ENCODE measurements around the gene SLC17A2. TPM values are rescaled to one million over a fixed set of nuclear protein-coding genes. Genes with fewer than 3 reads are reported as not detected.

Gene SLC17A2
- total and polyA plus RNA-seq, 2 of the 13 experiments (the other 11 are each of a cell fraction or from before 2014, with no cell fraction given), result 11.2 to 32.4 TPM

GRCh38 chr6:25907475-25908014, 22.9 kb downstream of the SLC17A2 start (continued):
- TF ChIP-seq ZNF609 (CRISPR knock-in tag; IDR thresholded peaks at IDR 0.05; ENCODE audit: borderline replicate concordance) (peak; percentile 93), TEAD2 (CRISPR knock-in tag; IDR thresholded peaks at IDR 0.05) (no peak), CSRNP2 (CRISPR knock-in tag; conservative IDR thresholded peaks at IDR 0.05; ENCODE audit: low read depth) (no peak), ZNF572 (CRISPR knock-in tag; IDR thresholded peaks at IDR 0.05) (no peak), PATZ1 (CRISPR knock-in tag; IDR thresholded peaks at IDR 0.05) (peak; percentile 33; the same call in 1 of the 2 replicates), ZNF660 (CRISPR knock-in tag; IDR thresholded peaks at IDR 0.05; ENCODE audit: borderline replicate concordance, low read depth) (no peak), ZNF577 (CRISPR knock-in tag; IDR thresholded peaks at IDR 0.05; ENCODE audit: borderline replicate concordance, low read depth) (no peak), NKX3-1 (CRISPR knock-in tag; IDR thresholded peaks at IDR 0.05) (peak; percentile 90), FOXP1 (IDR thresholded peaks at IDR 0.05) (peak; percentile 79), FOXP1 (CRISPR knock-in tag; IDR thresholded peaks at IDR 0.05) (peak; percentile 100), ZBTB34 (CRISPR knock-in tag; IDR thresholded peaks at IDR 0.05) (peak; percentile 83; the same call in 1 of the 2 replicates), KLF6 (CRISPR knock-in tag; IDR thresholded peaks at IDR 0.05) (peak; percentile 76; the same call in 1 of the 2 replicates), AHDC1 (CRISPR knock-in tag; IDR thresholded peaks at IDR 0.05; ENCODE audit: borderline replicate concordance) (peak; percentile 99)
